ENCODE measurements around the gene SHQ1. TPM values are rescaled to one million over a fixed set of nuclear protein-coding genes. Genes with fewer than 3 reads are reported as not detected.

SHQ1 gene
- total and polyA plus RNA-seq, 2 of the 4 experiments (the other 2 are of a cell fraction): 10.4 to 19.4 TPM

- Histone ChIP-seq H3K36me3 (ENCODE audit: control insufficient read depth, insufficient read depth, low read length) (peaks cover 1% of the 10 kb centered on the region; the same call in 1 of the 2 replicates), H3K4me3 (ENCODE audit: insufficient read depth, low read depth, low read length) (no peak overlapping the region), H4K5ac (ENCODE audit: low read depth, low read length) (no peak overlapping the region), H4K91ac (ENCODE audit: insufficient read depth, low read depth, low read length) (no peak overlapping the region), H3K4me1 (ENCODE audit: control insufficient read depth, insufficient read depth, low read length) (peaks cover 14% of the 10 kb centered on the region), H3K14ac (replicated peaks; ENCODE audit: low read depth, low read length) (no peak overlapping the region), H3K4me2 (ENCODE audit: low read depth, low read length) (no peak overlapping the region), H3K9ac (ENCODE audit: low read depth, low read length) (no peak overlapping the region), H3K27me3 (ENCODE audit: control insufficient read depth, insufficient read depth, low read length) (no peaks in the 10 kb centered on the region), H3K56ac (ENCODE audit: extremely low read depth, insufficient read depth, low read length) (no peak overlapping the region), H2BK120ac (ENCODE audit: low read depth, low read length) (no peak overlapping the region), H3K79me1 (ENCODE audit: low read depth in 1 of 2, low read length in 2 of 2) (peaks cover 0 to 23% of the 10 kb centered on the region in 2 experiments; a peak in 3 of 4 replicates), H4K8ac (ENCODE audit: low read depth in 2 of 2, low read length in 2 of 2) (no peak overlapping the region), H3K23ac (ENCODE audit: low read depth, low read length) (no peak overlapping the region), H2BK5ac (ENCODE audit: low read depth, low read length, poor library complexity, severe bottlenecking) (no peak overlapping the region), H3K9me1 (ENCODE audit: insufficient read depth, low read length) (peaks cover 8% of the 10 kb centered on the region), H2AFZ (replicated peaks; ENCODE audit: low read length, poor library complexity) (no peak overlapping the region), H3K9me3 (ENCODE audit: control insufficient read depth, insufficient read depth, low read length) (no peaks in the 10 kb centered on the region), H3K4ac (ENCODE audit: low read depth, low read length) (no peak overlapping the region), H3K18ac (ENCODE audit: low read depth, low read length) (no peak overlapping the region), H2AK5ac (ENCODE audit: low read depth, low read length) (0 out of 2 replicates have a peak overlapping the region, but pooled peaks have one; percentile 25), H4K20me1 (ENCODE audit: insufficient read depth, low read length) (peaks cover 8% of the 10 kb centered on the region; the same call in 1 of the 2 replicates), H3K27ac (ENCODE audit: insufficient read depth, low read length) (no peak overlapping the region), H2BK15ac (ENCODE audit: low read depth, low read length) (no peak overlapping the region), H2BK20ac (ENCODE audit: low read depth, low read length) (no peak overlapping the region), H2AK9ac (replicated peaks; ENCODE audit: low read depth, low read length, poor library complexity) (no peak overlapping the region)
- ChIA-PET CTCF (no interaction called here), POLR2A (ENCODE audit: unreplicated experiment) (no interaction called here)
- no TSS peak for BruUV-seq (replicated peaks)
- in situ Hi-C loops (cut with MboI; ENCODE audit: low sequenced_read_pairs) (no loop called here), dilution Hi-C loops (cut with HindIII; ENCODE audit: low sequenced_read_pairs, unreplicated experiment) (no loop called here), intact Hi-C loops (cut with micrococcal nuclease) (no loop called here)
- no peak for DNase-seq
- WGBS, 2 experiments (ENCODE audit: extremely low coverage in 2 of 2, insufficient read length in 1 of 2): no CpG with 5 or more reads among the region's 5 CpGs
- ATAC-seq (ENCODE audit: low read depth): no peak
- TF ChIP-seq, protein P1, sequence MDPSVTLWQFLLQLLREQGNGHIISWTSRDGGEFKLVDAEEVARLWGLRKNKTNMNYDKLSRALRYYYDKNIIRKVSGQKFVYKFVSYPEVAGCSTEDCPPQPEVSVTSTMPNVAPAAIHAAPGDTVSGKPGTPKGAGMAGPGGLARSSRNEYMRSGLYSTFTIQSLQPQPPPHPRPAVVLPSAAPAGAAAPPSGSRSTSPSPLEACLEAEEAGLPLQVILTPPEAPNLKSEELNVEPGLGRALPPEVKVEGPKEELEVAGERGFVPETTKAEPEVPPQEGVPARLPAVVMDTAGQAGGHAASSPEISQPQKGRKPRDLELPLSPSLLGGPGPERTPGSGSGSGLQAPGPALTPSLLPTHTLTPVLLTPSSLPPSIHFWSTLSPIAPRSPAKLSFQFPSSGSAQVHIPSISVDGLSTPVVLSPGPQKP (IDR thresholded peaks at IDR 0.05; ENCODE audit: borderline replicate concordance, low read depth, low read length): no peak
- no peak for TF ChIP-seq MXI1 (IDR thresholded peaks at IDR 0.05; ENCODE audit: borderline replicate concordance, low read depth, low read length)
- no peak for TF ChIP-seq RCOR1 (IDR thresholded peaks at IDR 0.05; ENCODE audit: insufficient replicate concordance, low read length)
- TF ChIP-seq POLR2A (IDR thresholded peaks at IDR 0.05; ENCODE audit: low read depth, low read length): no peak
- no peak for TF ChIP-seq CHD1 (IDR thresholded peaks at IDR 0.05; ENCODE audit: low read depth, low read length)
- TF ChIP-seq, protein P2, sequence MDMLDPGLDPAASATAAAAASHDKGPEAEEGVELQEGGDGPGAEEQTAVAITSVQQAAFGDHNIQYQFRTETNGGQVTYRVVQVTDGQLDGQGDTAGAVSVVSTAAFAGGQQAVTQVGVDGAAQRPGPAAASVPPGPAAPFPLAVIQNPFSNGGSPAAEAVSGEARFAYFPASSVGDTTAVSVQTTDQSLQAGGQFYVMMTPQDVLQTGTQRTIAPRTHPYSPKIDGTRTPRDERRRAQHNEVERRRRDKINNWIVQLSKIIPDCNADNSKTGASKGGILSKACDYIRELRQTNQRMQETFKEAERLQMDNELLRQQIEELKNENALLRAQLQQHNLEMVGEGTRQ (IDR thresholded peaks at IDR 0.05; ENCODE audit: low read depth, low read length): no peak
Measured at GRCh38 chr3:72894976-72895552, 46.8 kb upstream of the SHQ1 start.
